OCI-LY7 (cell line): ENCODE results near the gene SMG6. TPM values are rescaled to one million over a fixed set of nuclear protein-coding genes. Genes with fewer than 3 reads are reported as not detected.

Source experiments
- BruUV-seq: library from RNA; stranded (reverse); fragments of 400-500 nt; replicated peaks from 2 replicates; lab custom pipeline; 2021; lab: Mats Ljungman, UMichigan
- CTCF ChIA-PET: fragments of 300-600 bp; sonication (Branson Sonifier 250); formaldehyde crosslinking; loops from one replicate; lab custom pipeline; 2022; ENCODE audit warnings: antibody characterized with exemption; ENCODE audit not compliant: unreplicated experiment; lab: Charles Lee
- POLR2A ChIA-PET: fragments of 300-600 bp; sonication (Branson Sonifier 250); formaldehyde crosslinking; loops from one replicate; lab custom pipeline; 2022; ENCODE audit warnings: antibody characterized with exemption; lab: Charles Lee
- DNase-seq: peaks from one replicate; pipeline ENCODE4 v3.0.0-alpha.2; 2015; ENCODE audit warnings: low spot score
- H2AFZ ChIP-seq: fragments of 200-600 bp; sonication (generic), shearing (Covaris generic); 2 replicates; pipeline ENCODE4 v1.6.1; 2014; ENCODE audit warnings: mild to moderate bottlenecking, antibody characterized with exemption, low read length, moderate library complexity
- H3K27ac ChIP-seq: fragments of 200-600 bp; sonication (generic); 2 replicates; pipeline ENCODE4 v1.5.1; 2014; ENCODE audit warnings: mixed run types, low read depth, mild to moderate bottlenecking, moderate library complexity, low read length, inconsistent platforms; ENCODE audit not compliant: poor library complexity, severe bottlenecking
- H3K36me3 ChIP-seq: fragments of 200-600 bp; sonication (generic); 2 replicates; pipeline ENCODE4 v1.6.1; 2014; ENCODE audit warnings: mild to moderate bottlenecking, antibody characterized with exemption, low read length, moderate library complexity, mixed read lengths; ENCODE audit not compliant: insufficient read depth
- H3K4me1 ChIP-seq: fragments of 200-600 bp; sonication (generic); 2 replicates; pipeline ENCODE4 v1.5.1; 2014; ENCODE audit warnings: mild to moderate bottlenecking, low read length; ENCODE audit not compliant: insufficient read depth, poor library complexity, severe bottlenecking
- H3K4me2 ChIP-seq: fragments of 200-600 bp; sonication (generic); 2 replicates; pipeline ENCODE4 v1.6.1; 2014; ENCODE audit warnings: mild to moderate bottlenecking, low read length
- H3K4me3 ChIP-seq: fragments of 200-600 bp; sonication (generic); 2 replicates; pipeline ENCODE4 v1.5.1; 2014; ENCODE audit warnings: mild to moderate bottlenecking, low read depth, low read length; ENCODE audit not compliant: poor library complexity, severe bottlenecking
- H3K79me2 ChIP-seq: fragments of 200-600 bp; sonication (generic); 2 replicates; pipeline ENCODE4 v1.6.1; 2016; ENCODE audit warnings: low read depth, mild to moderate bottlenecking, low read length, moderate library complexity, mixed read lengths; ENCODE audit not compliant: insufficient read depth
- H3K9me2 ChIP-seq: fragments of 200-600 bp; sonication (generic); 2 replicates; pipeline ENCODE4 v1.6.1; 2016; ENCODE audit warnings: mild to moderate bottlenecking, low read length, mixed read lengths; ENCODE audit not compliant: insufficient read depth
- H3K9me3 ChIP-seq: fragments of 200-600 bp; sonication (generic); 2 replicates; pipeline ENCODE4 v1.6.1; 2014; ENCODE audit warnings: mild to moderate bottlenecking, mixed run types, low read length, mixed read lengths
- H4K20me1 ChIP-seq: fragments of 200-600 bp; sonication (generic); 2 replicates; pipeline ENCODE4 v1.6.1; 2014; ENCODE audit warnings: mild to moderate bottlenecking, antibody characterized with exemption, low read length, moderate library complexity, mixed read lengths; ENCODE audit not compliant: insufficient read depth
- EZH2phosphoT487 ChIP-seq: fragments of 200-600 bp; sonication (generic); IDR thresholded peaks from 2 replicates; pipeline ENCODE4 v1.6.1; 2018; ENCODE audit warnings: low read depth, borderline replicate concordance, mild to moderate bottlenecking, mixed run types, antibody characterized with exemption, low read length, moderate library complexity, mixed read lengths
- intact Hi-C: fragments of 100-400 bp; cut with micrococcal nuclease; formaldehyde crosslinking; loops from one replicate; pipeline ENCODE4 v1.10.0; 2022; ENCODE audit not compliant: unreplicated experiment
- total RNA-seq, 2 experiments: library from RNA; depleted of rRNA in 1 of 2; stranded (reverse); fragments of >200 nt in 1 of 2; shearing (Covaris generic) in 1 of 2; gene quantifications; 2 replicates each; pipeline ENCODE4 v1.2.3, GENCODE V29; 2014 to 2022
- TF ChIP-seq, protein P1 (sequence below): fragments of 200-600 bp; sonication (generic); conservative IDR thresholded peaks from 2 replicates; pipeline ENCODE4 v1.5.1; 2014; ENCODE audit warnings: mild to moderate bottlenecking, antibody characterized with exemption, low read length, moderate library complexity, mixed read lengths

The SMG6 gene
- total RNA-seq, 2 experiments from 2014 or later, result 12.5 to 17.8 TPM

DNA sequence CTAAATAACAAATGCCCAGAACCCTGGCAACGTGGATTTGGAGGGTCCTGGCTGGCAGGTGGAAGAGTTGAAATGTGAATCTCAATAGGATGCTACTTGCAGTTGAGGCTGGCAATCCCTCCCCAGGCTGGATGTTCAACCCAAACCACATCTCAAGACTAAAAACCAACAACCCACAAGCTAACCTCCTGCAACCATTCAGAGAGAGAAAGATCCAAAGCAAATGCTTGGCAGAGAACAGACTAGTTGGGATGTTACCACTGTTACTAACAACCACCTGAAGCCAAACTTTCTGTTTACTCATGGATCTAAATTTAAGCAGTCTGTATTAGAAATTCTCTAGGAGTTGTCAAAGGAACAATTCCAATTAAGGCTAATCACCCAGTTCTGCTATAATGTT, 27.9 kb downstream of the SMG6 start:
- Histone ChIP-seq H3K36me3 (peaks cover 40% of the 10 kb centered on the region), H4K20me1 (no peaks in the 10 kb centered on the region), H3K9me2 (no peaks in the 10 kb centered on the region), H3K27ac (no peak overlapping the region), H3K79me2 (no peaks in the 10 kb centered on the region), H3K4me3 (no peak overlapping the region), H3K4me1 (no peaks in the 10 kb centered on the region), H2AFZ (no peak overlapping the region), H3K4me2 (no peak overlapping the region), H3K9me3 (no peaks in the 10 kb centered on the region)
- CTCF ChIA-PET, result no interaction called here
- BruUV-seq, result no TSS peak
- intact Hi-C loops, result no loop called here
- DNase-seq, result no peak
- POLR2A ChIA-PET, result no interaction called here
- TF ChIP-seq, protein P1, sequence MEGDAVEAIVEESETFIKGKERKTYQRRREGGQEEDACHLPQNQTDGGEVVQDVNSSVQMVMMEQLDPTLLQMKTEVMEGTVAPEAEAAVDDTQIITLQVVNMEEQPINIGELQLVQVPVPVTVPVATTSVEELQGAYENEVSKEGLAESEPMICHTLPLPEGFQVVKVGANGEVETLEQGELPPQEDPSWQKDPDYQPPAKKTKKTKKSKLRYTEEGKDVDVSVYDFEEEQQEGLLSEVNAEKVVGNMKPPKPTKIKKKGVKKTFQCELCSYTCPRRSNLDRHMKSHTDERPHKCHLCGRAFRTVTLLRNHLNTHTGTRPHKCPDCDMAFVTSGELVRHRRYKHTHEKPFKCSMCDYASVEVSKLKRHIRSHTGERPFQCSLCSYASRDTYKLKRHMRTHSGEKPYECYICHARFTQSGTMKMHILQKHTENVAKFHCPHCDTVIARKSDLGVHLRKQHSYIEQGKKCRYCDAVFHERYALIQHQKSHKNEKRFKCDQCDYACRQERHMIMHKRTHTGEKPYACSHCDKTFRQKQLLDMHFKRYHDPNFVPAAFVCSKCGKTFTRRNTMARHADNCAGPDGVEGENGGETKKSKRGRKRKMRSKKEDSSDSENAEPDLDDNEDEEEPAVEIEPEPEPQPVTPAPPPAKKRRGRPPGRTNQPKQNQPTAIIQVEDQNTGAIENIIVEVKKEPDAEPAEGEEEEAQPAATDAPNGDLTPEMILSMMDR, result no peak
- no peak for TF ChIP-seq EZH2phosphoT487

DNA sequence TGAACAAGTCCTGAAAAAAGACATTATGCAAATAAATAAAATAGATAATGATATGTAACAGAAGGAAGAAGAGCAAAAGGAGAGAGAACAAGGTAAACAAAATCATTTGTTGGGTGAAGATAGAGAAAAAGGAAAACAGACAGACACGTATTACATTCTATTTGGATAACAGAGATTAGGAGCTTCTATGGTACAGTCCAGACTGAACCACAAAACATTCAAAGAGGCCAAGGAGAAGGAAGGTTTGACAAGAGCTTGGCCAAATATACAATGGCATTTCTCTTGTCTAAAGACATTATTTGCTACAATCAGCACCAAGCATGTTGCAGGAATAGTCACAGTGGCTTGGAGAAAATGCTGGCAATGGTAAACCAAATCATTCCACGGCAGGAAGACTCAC, 29.2 kb downstream of the SMG6 start:
- BruUV-seq, result no TSS peak
- Histone ChIP-seq H3K36me3 (peaks cover 31% of the 10 kb centered on the region; the same call in 1 of the 2 replicates), H3K9me2 (no peaks in the 10 kb centered on the region), H3K79me2 (no peaks in the 10 kb centered on the region), H3K27ac (no peak overlapping the region), H4K20me1 (no peaks in the 10 kb centered on the region), H3K4me3 (no peak overlapping the region), H3K9me3 (no peaks in the 10 kb centered on the region), H2AFZ (no peak overlapping the region), H3K4me1 (no peaks in the 10 kb centered on the region), H3K4me2 (no peak overlapping the region)
- CTCF ChIA-PET, result no interaction called here
- intact Hi-C loops, result no loop called here
- DNase-seq, result no peak
- TF ChIP-seq, protein P1, result no peak
- no peak for TF ChIP-seq EZH2phosphoT487
- POLR2A ChIA-PET, result no interaction called here

DNA sequence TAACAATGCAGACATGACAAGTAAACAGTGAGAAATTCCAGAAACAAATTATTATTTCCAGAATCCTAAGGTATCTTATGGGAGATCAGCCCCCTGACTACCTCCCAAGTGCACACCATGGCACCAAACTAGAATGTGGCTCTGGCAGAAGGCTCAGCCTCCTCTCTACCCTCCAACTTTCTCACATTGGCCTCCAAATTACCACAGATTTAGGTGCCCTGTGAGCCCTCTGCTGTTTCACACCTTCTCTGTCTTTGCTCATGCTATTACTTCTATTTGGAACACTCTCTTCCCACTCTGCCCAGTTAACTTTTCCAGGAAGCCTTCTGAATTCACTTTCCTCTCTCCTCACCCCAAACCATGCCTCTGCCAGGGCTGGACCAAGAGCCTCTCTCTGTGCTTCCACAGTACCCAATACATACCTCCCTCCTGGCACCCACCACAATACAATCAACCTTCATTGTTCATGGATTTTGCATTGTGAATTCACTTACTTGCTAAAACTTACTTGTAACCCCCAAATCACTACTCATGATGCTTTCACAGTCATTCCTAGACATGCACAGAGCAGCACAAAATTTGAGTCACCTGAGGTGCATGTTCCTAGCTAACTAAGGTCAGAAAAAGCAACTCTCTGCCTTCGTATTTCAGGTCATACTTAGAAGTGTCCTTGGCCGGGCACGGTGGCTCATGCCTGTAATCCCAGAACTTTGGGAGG, 31.4 kb downstream of the SMG6 start:
- POLR2A ChIA-PET, result no interaction called here

More for the DNA sequence above, 31.4 kb downstream of the SMG6 start:
- DNase-seq, result no peak
- H3K27ac ChIP-seq, result no peak overlapping the region
- no peaks in the 10 kb centered on the region for H3K79me2 ChIP-seq
- intact Hi-C loops, result no loop called here
- H3K4me1 ChIP-seq, result no peaks in the 10 kb centered on the region
- no peak overlapping the region for H3K4me3 ChIP-seq
- no peaks in the 10 kb centered on the region for H3K9me2 ChIP-seq
- CTCF ChIA-PET, result no interaction called here
- BruUV-seq, result no TSS peak
- TF ChIP-seq, protein P1, result no peak
- TF ChIP-seq EZH2phosphoT487, result no peak
- H3K9me3 ChIP-seq, result no peaks in the 10 kb centered on the region
- no peak overlapping the region for H3K4me2 ChIP-seq
- peaks cover 26% of the 10 kb centered on the region; the same call in 1 of the 2 replicates for H3K36me3 ChIP-seq
- no peak overlapping the region for H2AFZ ChIP-seq
- no peaks in the 10 kb centered on the region for H4K20me1 ChIP-seq
